ENCODE measurements around the gene FXYD6.

GRCh38 chr11:117860139-117860538 is 16.3 kb downstream of the FXYD6 start:
- TF ChIP-seq CTCF (IDR thresholded peaks at IDR 0.05) (no peak), EZH2 (IDR thresholded peaks at IDR 0.05) (no peak)

All from neural progenitor cell (in vitro differentiated cells).